Tibial artery (tissue), 4 donors: ENCODE measurements around the gene ERC1.
A peak's percentile ranks its signal among the peaks of the same experiment; 100 is the strongest.

Experiments used
- DNase-seq, 2 donors: peaks; one replicate each; pipeline ENCODE4 v3.0.0-alpha.2; 2019
- H3K27ac ChIP-seq, 2 donors: fragments of 200-600 bp; sonication (generic) in 1 of 2; 1 replicate in 1 of 2; 2 replicates in 1 of 2; pipeline ENCODE4 v1.5.1; 2018 to 2019; ENCODE audit warnings: mild to moderate bottlenecking in 1 of 2
- H3K27me3 ChIP-seq, 2 donors: fragments of 200-600 bp; sonication (generic) in 1 of 2; one replicate each; pipeline versions ENCODE4 v1.5.1 to v1.6.0; 2016 to 2019
- H3K36me3 ChIP-seq, 3 donors: fragments of 200-600 bp; sonication (generic) in 2 of 3; one replicate each; pipeline ENCODE4 v1.5.1; 2016 to 2019; ENCODE audit warnings: mild to moderate bottlenecking in 2 of 3
- H3K4me1 ChIP-seq, 4 donors: fragments of 200-600 bp; sonication (generic) in 2 of 4; 1 replicate in 3 of 4; 2 replicates in 1 of 4; pipeline ENCODE4 v1.5.1; 2016 to 2019
- H3K4me3 ChIP-seq, 2 donors: fragments of 200-600 bp; sonication (generic) in 1 of 2; 1 replicate in 1 of 2; 2 replicates in 1 of 2; pipeline ENCODE4 v1.5.1; 2018 to 2019; ENCODE audit warnings: mild to moderate bottlenecking in 2 of 2
- H3K9me3 ChIP-seq, 3 donors: fragments of 200-600 bp; sonication (generic) in 1 of 3; one replicate each; pipeline ENCODE4 v1.5.1; 2016 to 2019
- intact Hi-C: fragments of 100-400 bp; cut with DNase I; formaldehyde crosslinking; loops from one replicate; pipeline ENCODE4 v1.15.0; 2023; ENCODE audit warnings: low total_unique reads
- TF ChIP-seq, protein P1 (sequence below), 2 experiments: fragments of 200-600 bp in 1 of 2; fragments of 450-650 bp in 1 of 2; IDR thresholded peaks; one replicate each; pipeline ENCODE4 v1.5.1; 2017 to 2019; ENCODE audit warnings: antibody characterized with exemption in 2 of 2, mild to moderate bottlenecking in 1 of 2, moderate library complexity in 1 of 2

ERC1 gene

DNA sequence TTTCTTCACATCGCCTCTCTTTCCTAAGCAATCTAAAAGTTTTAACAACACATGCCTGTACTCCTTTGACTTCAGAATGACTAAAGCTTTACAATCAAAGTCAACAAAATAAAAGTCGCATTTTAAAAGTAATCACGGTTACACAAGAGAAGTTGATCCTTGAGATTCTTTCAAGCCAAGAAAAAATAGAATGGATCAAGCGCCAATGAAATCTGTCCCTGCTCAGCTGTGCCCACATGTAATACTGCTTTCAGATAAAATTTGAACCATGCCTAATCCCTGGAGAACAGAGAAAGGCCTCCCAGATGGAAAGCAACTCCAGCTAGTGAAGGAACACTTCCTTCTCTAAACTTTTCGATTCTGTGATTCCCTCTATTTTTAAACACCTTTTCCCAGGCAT is 490.3 kb downstream of the ERC1 start:
- intact Hi-C loops = no loop called here
- TF ChIP-seq, protein P1, sequence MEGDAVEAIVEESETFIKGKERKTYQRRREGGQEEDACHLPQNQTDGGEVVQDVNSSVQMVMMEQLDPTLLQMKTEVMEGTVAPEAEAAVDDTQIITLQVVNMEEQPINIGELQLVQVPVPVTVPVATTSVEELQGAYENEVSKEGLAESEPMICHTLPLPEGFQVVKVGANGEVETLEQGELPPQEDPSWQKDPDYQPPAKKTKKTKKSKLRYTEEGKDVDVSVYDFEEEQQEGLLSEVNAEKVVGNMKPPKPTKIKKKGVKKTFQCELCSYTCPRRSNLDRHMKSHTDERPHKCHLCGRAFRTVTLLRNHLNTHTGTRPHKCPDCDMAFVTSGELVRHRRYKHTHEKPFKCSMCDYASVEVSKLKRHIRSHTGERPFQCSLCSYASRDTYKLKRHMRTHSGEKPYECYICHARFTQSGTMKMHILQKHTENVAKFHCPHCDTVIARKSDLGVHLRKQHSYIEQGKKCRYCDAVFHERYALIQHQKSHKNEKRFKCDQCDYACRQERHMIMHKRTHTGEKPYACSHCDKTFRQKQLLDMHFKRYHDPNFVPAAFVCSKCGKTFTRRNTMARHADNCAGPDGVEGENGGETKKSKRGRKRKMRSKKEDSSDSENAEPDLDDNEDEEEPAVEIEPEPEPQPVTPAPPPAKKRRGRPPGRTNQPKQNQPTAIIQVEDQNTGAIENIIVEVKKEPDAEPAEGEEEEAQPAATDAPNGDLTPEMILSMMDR (IDR thresholded peaks at IDR 0.05) = no peak
- Histone ChIP-seq H3K27ac (peak overlapping the region; percentile 37 to 56), H3K27me3 (no peaks in the 10 kb centered on the region), H3K4me3 (no peak overlapping the region), H3K36me3 (peaks cover 0 to 6% (median 0%) of the 10 kb centered on the region in 3 donors), H3K4me1 (peaks cover 0 to 18% (median 2%) of the 10 kb centered on the region in 4 donors), H3K9me3 (no peaks in the 10 kb centered on the region)
- no peak for DNase-seq

DNA sequence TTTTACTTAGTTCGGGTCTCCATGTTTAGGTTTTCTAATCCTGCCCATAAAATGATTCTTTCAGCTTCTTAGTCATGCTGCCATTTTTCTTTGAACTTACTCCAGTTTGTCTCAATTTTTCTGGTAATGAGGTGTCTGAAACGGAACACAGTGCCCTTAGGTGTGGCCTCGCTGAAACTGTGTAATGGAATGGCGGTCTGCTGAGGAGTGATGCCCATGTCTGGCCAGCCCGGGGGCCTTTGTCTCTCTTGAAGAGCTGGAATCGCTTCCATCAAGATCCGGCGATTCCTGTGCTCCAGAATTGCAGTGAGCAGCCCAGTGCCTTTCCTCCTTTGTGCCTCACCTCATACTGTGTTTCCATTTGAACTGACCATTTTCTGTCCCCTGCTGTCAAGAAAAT is 490.9 kb downstream of the ERC1 start:
- intact Hi-C loops = no loop called here
- Histone ChIP-seq H3K27ac (peak overlapping the region; percentile 37 to 56), H3K27me3 (no peaks in the 10 kb centered on the region), H3K4me3 (no peak overlapping the region), H3K36me3 (peaks cover 0 to 6% (median 0%) of the 10 kb centered on the region in 3 donors), H3K4me1 (peaks cover 0 to 16% (median 0%) of the 10 kb centered on the region in 4 donors), H3K9me3 (no peaks in the 10 kb centered on the region)
- DNase-seq = no peak
- TF ChIP-seq, protein P1 (IDR thresholded peaks at IDR 0.05) = no peak

DNA sequence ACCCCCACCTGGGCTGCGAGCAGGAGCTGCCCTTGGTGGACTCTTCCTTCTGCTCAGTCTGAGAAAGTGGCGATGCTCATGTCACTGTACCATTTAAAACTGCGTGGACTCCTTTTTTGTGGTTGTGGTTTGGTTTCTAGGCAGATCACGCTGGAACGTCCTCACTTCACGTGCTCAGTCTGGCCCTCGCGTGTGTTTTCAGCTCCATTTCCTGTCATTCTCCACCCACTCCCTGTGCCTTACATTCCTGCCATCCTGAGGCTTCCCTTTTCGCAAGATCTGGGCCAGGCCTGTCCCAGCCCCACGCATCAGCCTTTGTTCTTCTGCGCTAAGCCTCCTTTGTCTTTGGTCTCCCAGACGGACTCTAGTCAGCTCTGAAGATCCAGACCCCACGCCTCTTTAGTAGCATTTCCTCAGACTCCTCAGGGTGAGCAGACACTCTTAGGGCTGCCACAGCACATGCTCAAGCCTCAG is 497.9 kb downstream of the ERC1 start:
- TF ChIP-seq, protein P1 (IDR thresholded peaks at IDR 0.05) = no peak
- peaks cover 11 to 46% (median 32%) of the 10 kb centered on the region in 3 donors for H3K36me3 ChIP-seq
- DNase-seq = peak in 1 of 2 donors; percentile 60
- H3K4me3 ChIP-seq = no peak overlapping the region
- intact Hi-C loops = no loop called here
- no peaks in the 10 kb centered on the region for H3K4me1 ChIP-seq
- H3K9me3 ChIP-seq = no peaks in the 10 kb centered on the region
- no peaks in the 10 kb centered on the region for H3K27me3 ChIP-seq
- no peak overlapping the region for H3K27ac ChIP-seq

DNA sequence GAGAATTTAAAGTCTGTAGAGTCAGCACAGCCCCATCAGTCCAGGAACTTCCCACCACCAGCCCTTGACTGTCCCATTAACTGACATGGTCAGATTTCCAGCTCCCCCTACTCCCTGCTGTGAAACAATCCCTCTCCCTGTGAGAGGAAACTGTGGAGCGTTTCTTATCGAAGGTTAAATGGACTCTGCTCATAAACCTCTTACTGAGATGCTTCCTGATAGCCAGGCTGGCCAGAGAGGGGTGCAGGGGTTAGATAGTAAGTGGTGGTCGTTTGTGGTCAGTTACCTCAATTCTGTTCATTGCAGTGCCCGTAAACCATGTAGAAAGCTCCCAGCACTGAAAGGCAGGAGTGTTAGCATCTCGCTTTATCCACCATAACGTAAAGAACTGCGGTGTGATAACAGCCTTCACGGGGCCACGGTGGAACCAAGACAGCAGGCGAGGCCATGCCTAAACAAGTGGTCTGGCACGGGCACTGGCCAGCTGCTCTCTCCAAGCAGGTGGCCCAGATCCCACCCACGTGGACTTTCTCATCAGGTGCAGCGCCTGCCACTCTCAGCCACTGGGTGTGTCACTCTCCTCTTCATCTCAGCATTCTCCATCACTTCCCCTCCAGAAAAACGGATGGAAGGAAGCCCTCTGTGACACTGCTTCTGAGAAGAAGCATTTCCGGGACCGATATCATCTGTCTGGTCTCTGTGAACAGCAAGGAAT is 501.1 kb downstream of the ERC1 start:
- intact Hi-C loops = no loop called here
- Histone ChIP-seq H3K9me3 (no peaks in the 10 kb centered on the region), H3K27me3 (no peaks in the 10 kb centered on the region), H3K27ac (no peak overlapping the region), H3K4me3 (no peak overlapping the region), H3K36me3 (peaks cover 11 to 51% (median 32%) of the 10 kb centered on the region in 3 donors), H3K4me1 (peaks cover 0 to 15% (median 9%) of the 10 kb centered on the region in 4 donors)
- DNase-seq = peak in 1 of 2 donors; percentile 49
- TF ChIP-seq, protein P1 (IDR thresholded peaks at IDR 0.05) = no peak

DNA sequence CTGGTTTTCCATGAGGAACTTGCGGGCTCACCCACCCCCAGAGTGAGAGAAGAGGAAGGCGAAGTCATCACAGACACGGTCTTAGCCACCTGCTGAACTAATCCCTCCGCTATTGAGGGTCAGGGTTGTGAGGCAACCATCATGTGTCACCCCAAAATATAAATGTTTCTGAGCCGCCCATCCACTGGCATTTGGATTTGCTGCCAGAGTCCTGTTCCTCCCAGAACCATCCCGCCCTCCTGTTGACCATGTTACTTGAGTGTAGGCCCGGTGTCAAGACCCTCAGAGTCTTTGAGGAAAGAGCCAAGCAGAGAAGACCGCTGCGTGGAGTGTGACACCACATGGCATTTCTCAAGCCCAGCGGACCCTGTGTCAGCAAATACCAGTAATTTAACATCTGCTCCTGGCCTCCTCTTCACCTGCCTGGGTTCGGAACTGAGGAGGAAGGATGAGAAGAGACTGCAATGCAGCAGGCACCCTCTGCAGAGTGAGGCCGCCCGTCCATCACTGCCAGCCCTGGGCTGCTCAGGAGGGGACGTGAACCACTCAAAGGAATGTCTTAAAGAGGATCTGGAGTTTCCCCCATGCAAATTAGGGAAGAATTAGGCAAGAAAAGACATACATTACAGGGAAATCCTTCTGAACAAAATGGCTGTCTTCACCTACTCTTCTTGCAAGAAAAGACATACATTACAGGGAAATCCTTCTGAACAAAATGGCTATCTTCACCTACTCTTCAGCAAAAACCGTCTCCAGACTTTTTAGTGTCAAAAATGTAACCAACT is 502.9 kb downstream of the ERC1 start:
- Histone ChIP-seq H3K27ac (no peak overlapping the region), H3K27me3 (no peaks in the 10 kb centered on the region), H3K4me1 (peaks cover 0 to 17% (median 11%) of the 10 kb centered on the region in 4 donors), H3K36me3 (peaks cover 11 to 47% (median 32%) of the 10 kb centered on the region in 3 donors), H3K9me3 (no peaks in the 10 kb centered on the region), H3K4me3 (no peak overlapping the region)
- intact Hi-C loops = no loop called here
- TF ChIP-seq, protein P1 (IDR thresholded peaks at IDR 0.05) = no peak
- DNase-seq = no peak
